Measurements from ENCODE around the gene PLEKHA3. TPM values are rescaled to one million over a fixed set of nuclear protein-coding genes. Genes with fewer than 3 reads are reported as not detected.
"Not testable (repeated sequence)": the region's sequence is repeated elsewhere in the genome, so short reads cannot be mapped to it uniquely, and the experiment has no call there.

The PLEKHA3 gene
- total and polyA plus RNA-seq, 12 donors = 2.5 to 53.2 (median 39.7) TPM

- Histone ChIP-seq H3K9me3 (no peaks in the 10 kb centered on the region), H3K27me3 (no peaks in the 10 kb centered on the region), H3K36me3 (peaks cover 0 to 46% (median 27%) of the 10 kb centered on the region in 9 donors), H3K4me3 (peak overlapping the region; percentile 22 to 72 (median 61)), H3K4me1 (peaks cover 0 to 27% (median 2%) of the 10 kb centered on the region in 9 donors), H3K27ac (peak overlapping the region in 9 of 10 donors; percentile 50 to 87 (median 71))
- peak; percentile 78 to 80 for DNase-seq
- peak; percentile 86 to 95 (median 90) for ATAC-seq
- intact Hi-C loops (cut with DNase I) = loop anchor here in 2 of 10 donors (2.0 to 5.0 kb wide), 2 partner anchors 41 to 42 kb away; partner anchors contain the start of gene PLEKHA3 (in 2 of the 2)
- TF ChIP-seq CTCF (IDR thresholded peaks at IDR 0.05) = peak; percentile 62 to 86 (median 77)
- WGBS, 2 donors = 9 to 25% methylated on average over 25 of the region's 25 CpGs
Observed at GRCh38 chr2:178522950-178523595, 42.8 kb downstream of the PLEKHA3 start.

GRCh38 chr2:178523596-178524134 lies 43.4 kb downstream of the PLEKHA3 start:
- DNase-seq = no peak
- no peak for TF ChIP-seq CTCF (IDR thresholded peaks at IDR 0.05)
- peak in 7 of 8 donors; percentile 20 to 59 (median 32) for ATAC-seq
- Histone ChIP-seq H3K27ac (peak overlapping the region in 9 of 10 donors; percentile 50 to 87 (median 71)), H3K27me3 (no peaks in the 10 kb centered on the region), H3K4me1 (peaks cover 0 to 28% (median 3%) of the 10 kb centered on the region in 9 donors), H3K9me3 (no peaks in the 10 kb centered on the region), H3K36me3 (peaks cover 0 to 46% (median 26%) of the 10 kb centered on the region in 9 donors), H3K4me3 (peak overlapping the region; percentile 22 to 72 (median 61))
- intact Hi-C loops (cut with DNase I) = loop anchor here in 2 of 10 donors (2.0 to 5.0 kb wide), 2 partner anchors 41 to 43 kb away; partner anchors contain the start of gene PLEKHA3 (in 2 of the 2)
- 30 to 32% methylated on average over 8 of the region's 8 CpGs for WGBS, 2 donors

- H3K9me3 ChIP-seq; intact Hi-C loops (cut with DNase I); H3K27ac ChIP-seq; H3K4me3 ChIP-seq; H3K27me3 ChIP-seq; ATAC-seq; DNase-seq: not testable (repeated sequence)
- Histone ChIP-seq H3K36me3 (peaks cover 0 to 54% (median 25%) of the 10 kb centered on the region in 9 donors), H3K4me1 (peaks cover 0 to 31% (median 5%) of the 10 kb centered on the region in 9 donors)
- WGBS, 2 donors = 85 to 95% methylated on average over 1 to 4 of the region's 5 CpGs
Observed at GRCh38 chr2:178525010-178525409, 44.8 kb downstream of the PLEKHA3 start.

- H3K27me3 ChIP-seq; H3K27ac ChIP-seq; H3K9me3 ChIP-seq; DNase-seq; ATAC-seq; H3K4me3 ChIP-seq; intact Hi-C loops (cut with DNase I): not testable (repeated sequence)
- peaks cover 0 to 59% (median 29%) of the 10 kb centered on the region in 9 donors for H3K36me3 ChIP-seq
- WGBS, 2 donors = 50 to 57% methylated on average over 1 of the region's 1 CpG
- H3K4me1 ChIP-seq = peaks cover 0 to 35% (median 5%) of the 10 kb centered on the region in 9 donors
Observed at GRCh38 chr2:178525460-178525859, 45.2 kb downstream of the PLEKHA3 start.

- Histone ChIP-seq H3K4me3 (no peak overlapping the region), H3K9me3 (no peaks in the 10 kb centered on the region), H3K27ac (no peak overlapping the region), H3K27me3 (no peaks in the 10 kb centered on the region), H3K4me1 (peaks cover 0 to 37% (median 5%) of the 10 kb centered on the region in 9 donors), H3K36me3 (peaks cover 0 to 67% (median 37%) of the 10 kb centered on the region in 9 donors)
- WGBS, 2 donors = 94 to 96% methylated on average over 4 of the region's 4 CpGs
- no peak for DNase-seq
- no peak for TF ChIP-seq CTCF (IDR thresholded peaks at IDR 0.05)
- intact Hi-C loops (cut with DNase I) = no loop called here
- no peak for ATAC-seq
Observed at GRCh38 chr2:178526256-178526655, 46.0 kb downstream of the PLEKHA3 start.
